ENCODE measurements around the gene C10orf105. TPM values are rescaled to one million over a fixed set of nuclear protein-coding genes. Genes with fewer than 3 reads are reported as not detected.

Gene C10orf105
- total and polyA plus RNA-seq, 2 of the 8 experiments (the other 6 are each of a cell fraction or from before 2014, with no cell fraction given), result 0.71 to 0.73 TPM

GRCh38 chr10:71750124-71750841 is 30.7 kb upstream of the C10orf105 start:
- Histone ChIP-seq H3K79me1 (ENCODE audit: low read depth, low read length) (no peaks in the 10 kb centered on the region), H3K4me2 (ENCODE audit: insufficient read depth in 1 of 2, low read depth in 2 of 2, low read length in 2 of 2) (no peak overlapping the region), H3K79me2 (ENCODE audit: control insufficient read depth in 1 of 2, insufficient read depth in 2 of 2, low read length in 2 of 2) (no peaks in the 10 kb centered on the region), H3K27me3 (replicated peaks in 1 of 4; ENCODE audit: control insufficient read depth in 3 of 4, extremely low read depth in 1 of 4, insufficient read depth in 3 of 4, low read length in 3 of 4) (no peaks in the 10 kb centered on the region; a peak in 2 of 7 replicates), H3K36me3 (ENCODE audit: control insufficient read depth in 2 of 4, insufficient read depth in 4 of 4, low read length in 3 of 4) (no peaks in the 10 kb centered on the region), H3K18ac (ENCODE audit: extremely low read depth, low read length) (no peak overlapping the region), H3K4me3 (ENCODE audit: extremely low read depth in 1 of 4, insufficient read depth in 2 of 4, low read depth in 3 of 4, low read length in 4 of 4) (no peak overlapping the region), H2BK12ac (ENCODE audit: low read depth, low read length) (no peak overlapping the region), H2BK120ac (replicated peaks; ENCODE audit: low read depth, low read length) (no peak overlapping the region), H3K14ac (ENCODE audit: insufficient read length) (no peak overlapping the region), H4K8ac (ENCODE audit: extremely low read depth, insufficient read depth, low read length) (no peak overlapping the region), H4K91ac (replicated peaks; ENCODE audit: insufficient read length, low read length) (no peak overlapping the region), H3K9me3 (ENCODE audit: insufficient read depth in 2 of 2, low read depth in 1 of 2, low read length in 1 of 2) (no peaks in the 10 kb centered on the region), H3K4me1 (replicated peaks in 1 of 4; ENCODE audit: control insufficient read depth in 3 of 4, insufficient read depth in 4 of 4, low read length in 3 of 4) (peaks cover 1 to 8% (median 4%) of the 10 kb centered on the region in 4 experiments; a peak in 5 of 7 replicates), H3K9ac (replicated peaks in 1 of 4; ENCODE audit: extremely low read depth in 1 of 4, low read depth in 3 of 4, low read length in 3 of 4) (no peak overlapping the region), H4K5ac (ENCODE audit: insufficient read length, low read depth, low read length) (no peak overlapping the region), H3K27ac (ENCODE audit: low read depth, low read length) (no peak overlapping the region), H2BK15ac (ENCODE audit: low read length) (no peak overlapping the region), H2AK5ac (ENCODE audit: low read depth, low read length) (no peak overlapping the region), H3K23me2 (ENCODE audit: low read depth, low read length) (no peaks in the 10 kb centered on the region), H3K4ac (replicated peaks; ENCODE audit: insufficient read length, low read depth, low read length) (no peak overlapping the region), H2BK20ac (ENCODE audit: low read length) (no peak overlapping the region), H2AFZ (ENCODE audit: low read length) (no peak overlapping the region), H3K56ac (replicated peaks; ENCODE audit: insufficient read length, low read depth, low read length) (no peak overlapping the region), H4K20me1 (replicated peaks in 1 of 2; ENCODE audit: control insufficient read depth in 1 of 2, insufficient read depth in 2 of 2, low read length in 2 of 2) (no peaks in the 10 kb centered on the region), H2BK5ac (ENCODE audit: low read depth, low read length) (no peak overlapping the region), H3K23ac (ENCODE audit: insufficient read length) (no peak overlapping the region)
- POLR2A ChIA-PET (ENCODE audit: partially characterized antibody), result no interaction called here
- WGBS, 2 experiments (ENCODE audit: extremely low coverage in 1 of 2, insufficient coverage in 1 of 2, insufficient read length in 1 of 2, insufficient replicate concordance in 2 of 2, low coverage in 1 of 2, low lambda C conversion rate in 2 of 2, missing lambda C conversion rate in 1 of 2), result 86% methylated on average over 14 of the region's 15 CpGs; no CpG with 5 or more reads in 1 of the 2 experiments
- TF ChIP-seq TCF12 (IDR thresholded peaks at IDR 0.05; ENCODE audit: low read depth, low read length) (no peak), BACH1 (IDR thresholded peaks at IDR 0.05; ENCODE audit: low read length) (no peak)
- CTCF ChIA-PET (ENCODE audit: partially characterized antibody), result interaction anchor here (1.0 to 1.3 kb wide), 2 partner anchors 23 to 25 kb away, joined by 3 read pairs; partner anchors contain the start of gene VSIR
- DNase-seq (ENCODE audit: low read depth in 1 of 2, low spot score in 2 of 2), result no peak
- no peak for FAIRE-seq
